Measurements from ENCODE around the gene PDZD2. TPM values are rescaled to one million over a fixed set of nuclear protein-coding genes. Genes with fewer than 3 reads are reported as not detected.

The PDZD2 gene
- polyA plus RNA-seq, 3 donors, result 0.10 TPM; not detected in 2

DNA sequence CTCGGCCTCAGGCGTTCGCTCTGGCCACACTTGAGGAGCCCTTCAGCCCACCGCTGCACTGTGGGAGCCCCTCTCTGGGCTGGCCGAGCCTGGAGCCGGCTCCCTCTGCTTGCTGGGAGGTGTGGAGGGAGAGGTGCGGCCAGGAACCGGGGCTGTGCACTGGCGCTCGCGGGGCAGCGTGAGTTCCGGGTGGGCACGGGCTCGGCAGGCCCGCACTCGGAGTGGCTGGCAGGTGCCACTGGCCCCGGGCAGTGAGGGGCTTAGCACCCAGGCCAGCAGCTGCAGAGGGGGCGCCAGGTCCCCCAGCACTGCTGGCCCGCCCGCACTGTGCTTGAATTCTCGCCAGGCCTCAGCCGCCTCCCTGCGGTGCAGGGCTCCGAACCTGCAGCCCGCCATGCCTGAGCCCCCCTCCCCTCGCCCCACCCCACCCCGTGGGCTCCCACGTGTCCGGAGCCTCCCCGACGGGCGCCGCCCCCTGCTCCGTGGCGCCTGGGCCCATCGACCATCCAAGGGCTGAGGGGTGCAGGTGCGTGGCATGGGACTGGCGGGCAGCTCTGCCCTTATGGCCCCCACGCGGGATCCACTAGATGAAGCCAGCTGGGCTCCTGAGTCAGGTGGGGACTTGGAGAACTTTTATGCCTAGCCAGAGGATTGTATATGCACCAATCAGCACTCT lies 138.2 kb downstream of the PDZD2 start:
- Mint-ChIP-seq H3K27ac (no peak overlapping the region), H3K36me3 (no peaks in the 10 kb centered on the region), H3K27me3 (ENCODE audit: low read depth in 3 of 3) (peaks cover 0 to 4% (median 0%) of the 10 kb centered on the region in 3 donors), H3K9me3 (peaks cover 9 to 31% (median 23%) of the 10 kb centered on the region in 7 donors), H3K4me3 (no peak overlapping the region), H3K4me1 (no peaks in the 10 kb centered on the region)
- TF ChIP-seq CTCF (IDR thresholded peaks at IDR 0.05), result no peak
- H3K27me3 ChIP-seq (ENCODE audit: control insufficient read depth in 2 of 2, insufficient read depth in 2 of 2, low read length in 2 of 2), result no peaks in the 10 kb centered on the region
- H3K79me2 ChIP-seq (ENCODE audit: insufficient read depth, low read length), result no peaks in the 10 kb centered on the region
- H3K4me2 ChIP-seq (replicated peaks; ENCODE audit: extremely low read depth, low read length, poor library complexity, severe bottlenecking), result no peak overlapping the region
- peaks cover 8 to 24% of the 10 kb centered on the region in 2 donors for H3K9me3 ChIP-seq (replicated peaks in 1 of 2; ENCODE audit: control insufficient read depth in 1 of 2, insufficient read depth in 1 of 2, low read length in 2 of 2)
- H2AFZ ChIP-seq (ENCODE audit: insufficient read depth, low read depth, low read length, poor library complexity, severe bottlenecking), result no peak overlapping the region
- no peak overlapping the region for H3K27ac ChIP-seq (ENCODE audit: low read depth in 1 of 2, low read length in 2 of 2)
- no peaks in the 10 kb centered on the region for H4K20me1 ChIP-seq (ENCODE audit: insufficient read depth, low read length)
- H3K9ac ChIP-seq (ENCODE audit: insufficient read depth, low read length, poor library complexity, severe bottlenecking), result no peak overlapping the region
- no peak overlapping the region for H3K4me3 ChIP-seq (replicated peaks in 1 of 3; ENCODE audit: low read depth in 2 of 3, low read length in 3 of 3)
- intact Hi-C loops (cut with micrococcal nuclease), result no loop called here
- H3K36me3 ChIP-seq (replicated peaks in 1 of 2; ENCODE audit: control insufficient read depth in 1 of 2, insufficient read depth in 2 of 2, low read length in 2 of 2), result no peaks in the 10 kb centered on the region
- WGBS (ENCODE audit: insufficient coverage), result 93% methylated on average over 30 of the region's 41 CpGs
- DNase-seq, result no peak
- no peaks in the 10 kb centered on the region for H3K4me1 ChIP-seq (ENCODE audit: control insufficient read depth in 1 of 2, insufficient read depth in 2 of 2, low read length in 2 of 2)

- intact Hi-C loops (cut with micrococcal nuclease), result no loop called here
- Mint-ChIP-seq H3K4me3 (no peak overlapping the region), H3K9me3 (peaks cover 0 to 10% (median 3%) of the 10 kb centered on the region in 7 donors), H3K27me3 (ENCODE audit: low read depth in 3 of 3) (peaks cover 0 to 2% (median 0%) of the 10 kb centered on the region in 3 donors), H3K4me1 (no peaks in the 10 kb centered on the region), H3K27ac (no peak overlapping the region), H3K36me3 (no peaks in the 10 kb centered on the region)
- Histone ChIP-seq H3K79me2 (ENCODE audit: insufficient read depth, low read length) (no peaks in the 10 kb centered on the region), H3K4me3 (replicated peaks in 1 of 3; ENCODE audit: low read depth in 2 of 3, low read length in 3 of 3) (no peak overlapping the region), H3K36me3 (replicated peaks in 1 of 2; ENCODE audit: control insufficient read depth in 1 of 2, insufficient read depth in 2 of 2, low read length in 2 of 2) (no peaks in the 10 kb centered on the region), H3K27me3 (ENCODE audit: control insufficient read depth in 2 of 2, insufficient read depth in 2 of 2, low read length in 2 of 2) (no peaks in the 10 kb centered on the region), H4K20me1 (ENCODE audit: insufficient read depth, low read length) (no peaks in the 10 kb centered on the region), H3K9ac (ENCODE audit: insufficient read depth, low read length, poor library complexity, severe bottlenecking) (no peak overlapping the region), H3K4me1 (ENCODE audit: control insufficient read depth in 1 of 2, insufficient read depth in 2 of 2, low read length in 2 of 2) (no peaks in the 10 kb centered on the region), H3K27ac (ENCODE audit: low read depth in 1 of 2, low read length in 2 of 2) (no peak overlapping the region), H3K4me2 (replicated peaks; ENCODE audit: extremely low read depth, low read length, poor library complexity, severe bottlenecking) (no peak overlapping the region), H2AFZ (ENCODE audit: insufficient read depth, low read depth, low read length, poor library complexity, severe bottlenecking) (no peak overlapping the region), H3K9me3 (replicated peaks in 1 of 2; ENCODE audit: control insufficient read depth in 1 of 2, insufficient read depth in 1 of 2, low read length in 2 of 2) (peaks cover 0 to 4% of the 10 kb centered on the region in 2 donors)
- WGBS (ENCODE audit: insufficient coverage), result 65% methylated on average over 3 of the region's 5 CpGs
- no peak for DNase-seq
- TF ChIP-seq CTCF (IDR thresholded peaks at IDR 0.05), result no peak
Measured at GRCh38 chr5:31781772-31782171, 142.8 kb downstream of the PDZD2 start.

All from CD14-positive monocyte (primary cell).